H1 (cell line): ENCODE data around the gene EXOC3L1. TPM values are rescaled to one million over a fixed set of nuclear protein-coding genes. Genes with fewer than 3 reads are reported as not detected.
A peak's percentile ranks its signal among the peaks of the same experiment; 100 is the strongest.

Experiments
- CTCF ChIA-PET: fragments of 300-600 bp; sonication (Branson Sonifier 250); formaldehyde crosslinking; loops from one replicate; lab custom pipeline; 2021; ENCODE audit not compliant: partially characterized antibody; lab: Charles Lee
- POLR2A ChIA-PET: fragments of 300-600 bp; sonication (Branson Sonifier 250); formaldehyde crosslinking; loops from one replicate; lab custom pipeline; 2021; ENCODE audit warnings: inconsistent platforms; ENCODE audit not compliant: partially characterized antibody; lab: Charles Lee
- DNase-seq, 2 experiments: peaks; one replicate each; pipeline versions ENCODE4 v3.0.0 to v3.0.0-alpha.2; 2010 to 2022; ENCODE audit warnings: low spot score in 2 of 2, low read depth in 1 of 2, mixed read lengths in 1 of 2
- FAIRE-seq: peaks from 2 replicates; lab custom pipeline; 2011; peaks lifted over from hg19 to GRCh38; lab: Jason Lieb, UNC
- H2AFZ ChIP-seq: 2 replicates; pipeline ENCODE4 v1.8.1; 2012; ENCODE audit warnings: low read length, inconsistent platforms
- H2AK5ac ChIP-seq: 2 replicates; pipeline ENCODE4 v1.6.1; 2013; ENCODE audit warnings: low read depth, low read length
- H2BK120ac ChIP-seq: replicated peaks from 2 replicates; pipeline ENCODE3; 2013; ENCODE audit warnings: low read depth, low read length, inconsistent platforms
- H2BK12ac ChIP-seq: 2 replicates; pipeline ENCODE4 v1.6.1; 2013; ENCODE audit warnings: low read depth, low read length
- H2BK15ac ChIP-seq: 2 replicates; pipeline ENCODE4 v1.6.1; 2013; ENCODE audit warnings: low read length
- H2BK20ac ChIP-seq: 2 replicates; pipeline ENCODE4 v1.6.1; 2013; ENCODE audit warnings: low read length
- H2BK5ac ChIP-seq: 2 replicates; pipeline ENCODE4 v1.6.1; 2013; ENCODE audit warnings: low read depth, low read length
- H3K14ac ChIP-seq: 2 replicates; pipeline ENCODE4 v1.6.1; 2013; ENCODE audit warnings: inconsistent platforms; ENCODE audit not compliant: insufficient read length
- H3K18ac ChIP-seq: 2 replicates; pipeline ENCODE4 v1.6.1; 2013; ENCODE audit warnings: low read length; ENCODE audit errors: extremely low read depth
- H3K23ac ChIP-seq: 2 replicates; pipeline ENCODE4 v1.6.1; 2013; ENCODE audit warnings: inconsistent platforms; ENCODE audit not compliant: insufficient read length
- H3K23me2 ChIP-seq: 2 replicates; pipeline ENCODE4 v1.6.1; 2013; ENCODE audit warnings: low read depth, low read length
- H3K27ac ChIP-seq: 2 replicates; pipeline ENCODE4 v1.6.1; 2011; ENCODE audit warnings: low read depth, low read length, inconsistent platforms
- H3K27me3 ChIP-seq, 4 experiments: replicated peaks in 1 of 4; 1 replicate in 1 of 4; 2 replicates in 3 of 4; pipeline versions ENCODE4 v1.6.1 to v1.8.1; 2011 to 2013; ENCODE audit warnings: low read length in 3 of 4, mild to moderate bottlenecking in 3 of 4, inconsistent platforms in 2 of 4, mixed read lengths in 2 of 4, moderate library complexity in 1 of 4; ENCODE audit not compliant: control insufficient read depth in 3 of 4, insufficient read depth in 3 of 4; ENCODE audit errors: extremely low read depth in 1 of 4
- H3K36me3 ChIP-seq, 4 experiments: 2 replicates each; pipeline versions ENCODE4 v1.6.1 to v1.8.1; 2011 to 2013; ENCODE audit warnings: mild to moderate bottlenecking in 4 of 4, low read length in 3 of 4, moderate library complexity in 2 of 4, control low read depth in 1 of 4, inconsistent platforms in 1 of 4; ENCODE audit not compliant: insufficient read depth in 4 of 4, control insufficient read depth in 2 of 4
- H3K4ac ChIP-seq: replicated peaks from 2 replicates; pipeline ENCODE3; 2013; ENCODE audit warnings: low read length, low read depth, mixed read lengths, inconsistent platforms; ENCODE audit not compliant: insufficient read length
- H3K4me1 ChIP-seq, 4 experiments: replicated peaks in 1 of 4; 1 replicate in 1 of 4; 2 replicates in 3 of 4; pipeline versions ENCODE4 v1.6.1 to v1.8.1; 2011 to 2013; ENCODE audit warnings: low read length in 3 of 4, inconsistent platforms in 2 of 4, mixed read lengths in 1 of 4; ENCODE audit not compliant: insufficient read depth in 4 of 4, control insufficient read depth in 3 of 4
- H3K4me2 ChIP-seq, 2 experiments: 2 replicates each; pipeline versions ENCODE4 v1.6.1 to v1.8.1; 2011 to 2013; ENCODE audit warnings: low read depth in 2 of 2, low read length in 2 of 2, control low read depth in 1 of 2, inconsistent platforms in 1 of 2, mild to moderate bottlenecking in 1 of 2; ENCODE audit not compliant: insufficient read depth in 1 of 2
- H3K4me3 ChIP-seq, 4 experiments: fragments of 200-600, 300-600 bp in 1 of 4; sonication (generic), shearing (Covaris generic), sonication (Bioruptor Twin) in 1 of 4; 2 replicates each; pipeline versions ENCODE4 v1.5.1 to v1.8.1; 2011 to 2016; ENCODE audit warnings: low read length in 4 of 4, low read depth in 3 of 4, control low read depth in 2 of 4, inconsistent platforms in 2 of 4, mild to moderate bottlenecking in 2 of 4, mixed read lengths in 1 of 4, moderate library complexity in 1 of 4; ENCODE audit not compliant: insufficient read depth in 2 of 4; ENCODE audit errors: extremely low read depth in 1 of 4
- H3K56ac ChIP-seq: replicated peaks from 2 replicates; pipeline ENCODE3; 2013; ENCODE audit warnings: low read depth, mild to moderate bottlenecking, mixed read lengths, low read length, inconsistent platforms; ENCODE audit not compliant: insufficient read length
- H3K79me1 ChIP-seq: 2 replicates; pipeline ENCODE4 v1.6.1; 2013; ENCODE audit warnings: low read depth, low read length, control low read depth
- H3K79me2 ChIP-seq, 2 experiments: 2 replicates each; pipeline versions ENCODE4 v1.6.1 to v1.8.1; 2012 to 2013; ENCODE audit warnings: low read length in 2 of 2, mild to moderate bottlenecking in 2 of 2, inconsistent platforms in 1 of 2; ENCODE audit not compliant: insufficient read depth in 2 of 2, control insufficient read depth in 1 of 2
- H3K9ac ChIP-seq, 4 experiments: replicated peaks in 1 of 4; 1 replicate in 1 of 4; 2 replicates in 3 of 4; pipeline versions ENCODE4 v1.6.1 to v1.8.1; 2011 to 2013; ENCODE audit warnings: low read depth in 3 of 4, low read length in 3 of 4, control low read depth in 2 of 4, mild to moderate bottlenecking in 2 of 4, moderate library complexity in 2 of 4, inconsistent platforms in 1 of 4; ENCODE audit errors: extremely low read depth in 1 of 4
- H3K9me3 ChIP-seq, 2 experiments: 2 replicates each; pipeline versions ENCODE4 v1.6.1 to v1.8.1; 2012 to 2013; ENCODE audit warnings: mild to moderate bottlenecking in 2 of 2, moderate library complexity in 2 of 2, control low read depth in 1 of 2, inconsistent platforms in 1 of 2, low read depth in 1 of 2, low read length in 1 of 2, mixed read lengths in 1 of 2; ENCODE audit not compliant: insufficient read depth in 2 of 2
- H4K20me1 ChIP-seq, 2 experiments: replicated peaks in 1 of 2; 2 replicates each; pipeline versions ENCODE3 to v1.8.1; 2011 to 2013; ENCODE audit warnings: inconsistent platforms in 2 of 2, low read length in 2 of 2, mild to moderate bottlenecking in 1 of 2; ENCODE audit not compliant: insufficient read depth in 2 of 2, control insufficient read depth in 1 of 2
- H4K5ac ChIP-seq: 2 replicates; pipeline ENCODE4 v1.6.1; 2013; ENCODE audit warnings: low read length, low read depth, mixed read lengths, inconsistent platforms; ENCODE audit not compliant: insufficient read length
- H4K8ac ChIP-seq: 2 replicates; pipeline ENCODE4 v1.8.0; 2013; ENCODE audit warnings: mild to moderate bottlenecking, moderate library complexity, low read length, inconsistent platforms; ENCODE audit not compliant: insufficient read depth; ENCODE audit errors: extremely low read depth
- H4K91ac ChIP-seq: replicated peaks from 2 replicates; pipeline ENCODE3; 2013; ENCODE audit warnings: low read length, mixed read lengths, inconsistent platforms; ENCODE audit not compliant: insufficient read length
- FOSL1 ChIP-seq: IDR thresholded peaks from 2 replicates; pipeline ENCODE4 v1.6.1; 2011; ENCODE audit warnings: mild to moderate bottlenecking, low read depth, low read length, moderate library complexity; ENCODE audit not compliant: insufficient read depth
- WGBS, 2 experiments: shearing (Covaris generic) in 1 of 2; methylation state at CpG; one replicate each; pipeline versions ENCODE4 v1.1.6 to v1.1.7; 2013 to 2015; ENCODE audit warnings: low lambda C conversion rate in 2 of 2, mixed read lengths in 2 of 2, inconsistent platforms in 1 of 2, low coverage in 1 of 2, missing lambda C conversion rate in 1 of 2; ENCODE audit not compliant: insufficient replicate concordance in 2 of 2, insufficient coverage in 1 of 2, insufficient read length in 1 of 2; ENCODE audit errors: extremely low coverage in 1 of 2, missing lambda C conversion rate in 1 of 2; 5-methylcytosine and 5-hydroxymethylcytosine counted together
- polyA plus RNA-seq, 7 experiments: library from polyadenylated mRNA; depleted of rRNA in 3 of 7; stranded (reverse) in 5 of 7; unstranded in 2 of 7; fragments of >200 nt in 5 of 7; fragments of 200-250 nt in 2 of 7; gene quantifications; 1 replicate in 5 of 7; 2 replicates in 1 of 7; 4 replicates in 1 of 7; pipeline versions ENCODE4 v1.2.1 to v1.2.3, GENCODE V29; 2011 to 2013; ENCODE audit warnings: missing spikeins in 2 of 7, mixed read lengths in 2 of 7
- total RNA-seq: library from RNA; stranded (reverse); fragmentation: NEBNext Ultra II Directional; extraction: Animal tissue kit (Norgen Biotek cat#: 25700); gene quantifications from 2 replicates; pipeline ENCODE4 v1.2.1, GENCODE V29; 2021

Gene EXOC3L1
- total and polyA plus RNA-seq, 2 of the 8 experiments (the other 6 are each of a cell fraction or from before 2014, with no cell fraction given), result 1.3 TPM

DNA sequence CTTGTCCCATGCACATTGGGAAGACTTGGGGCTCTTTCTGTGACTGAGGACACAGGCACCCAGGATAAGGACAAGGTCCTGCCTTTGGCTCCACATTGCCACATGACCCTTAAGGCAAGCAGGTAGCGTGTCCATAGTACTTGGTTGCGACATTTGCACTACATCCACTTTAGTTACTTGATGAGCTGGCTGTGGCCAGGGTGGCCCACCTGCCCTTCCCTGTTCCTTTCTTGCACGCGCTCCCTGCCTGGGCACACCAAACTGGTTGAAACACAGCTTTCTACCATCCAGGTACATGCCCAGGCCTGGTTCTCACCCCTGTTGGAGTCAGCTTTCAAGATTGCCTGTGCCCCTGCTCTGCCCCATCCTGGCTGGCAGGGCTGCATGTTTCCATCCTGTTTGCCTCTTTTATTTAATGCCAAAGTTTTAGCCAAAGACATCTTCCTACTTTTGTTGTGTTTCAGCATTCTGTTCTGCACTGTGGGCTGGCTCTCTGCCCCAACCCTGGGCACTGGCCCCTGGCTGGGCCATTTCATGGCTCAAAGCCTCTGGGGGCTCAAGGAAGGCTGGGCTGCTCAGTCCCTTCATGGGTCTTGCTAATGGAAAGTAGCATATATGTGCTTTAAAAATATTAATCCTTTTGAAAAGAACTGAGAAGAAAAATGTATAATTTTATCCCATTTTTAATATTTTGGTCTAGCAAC is 42.3 kb downstream of the EXOC3L1 start:
- POLR2A ChIA-PET, result no interaction called here
- H4K8ac ChIP-seq, result peak overlapping the region; percentile 40; the same call in 1 of the 2 replicates
- FAIRE-seq, result no peak
- no peak overlapping the region for H3K4me2 ChIP-seq
- peaks cover 3 to 19% of the 10 kb centered on the region in 2 experiments for H4K20me1 ChIP-seq
- no peak for TF ChIP-seq FOSL1
- TF ChIP-seq, all 59 proteins: peak for 0
- no peak overlapping the region for H2BK20ac ChIP-seq
- H4K91ac ChIP-seq, result no peak overlapping the region
- H3K4me1 ChIP-seq, result peaks cover 0 to 11% (median 8%) of the 10 kb centered on the region in 4 experiments; a peak in 5 of 7 replicates
- H2BK12ac ChIP-seq, result no peak overlapping the region
- CTCF ChIA-PET, result interaction anchor here (1.0 to 3.1 kb wide), 2 partner anchors 9 to 130 kb away, joined by 6 to 12 read pairs; no protein-coding TSS in a partner anchor
- H3K36me3 ChIP-seq, result peaks cover 11 to 35% (median 21%) of the 10 kb centered on the region in 4 experiments; a peak in 6 of 8 replicates
- H3K18ac ChIP-seq, result no peak overlapping the region
- H3K14ac ChIP-seq, result no peak overlapping the region
- WGBS, 2 experiments, result 92% methylated on average over 4 of the region's 4 CpGs; no CpG with 5 or more reads in 1 of the 2 experiments
- no peak overlapping the region for H2BK120ac ChIP-seq
- no peak overlapping the region for H3K4me3 ChIP-seq
- no peak for DNase-seq
- H3K4ac ChIP-seq, result no peak overlapping the region
- no peak overlapping the region for H2BK5ac ChIP-seq
- H2BK15ac ChIP-seq, result no peak overlapping the region
- H3K79me1 ChIP-seq, result no peaks in the 10 kb centered on the region
- no peak overlapping the region for H2AK5ac ChIP-seq
- no peaks in the 10 kb centered on the region; a peak in 1 of 4 replicates for H3K9me3 ChIP-seq
- H4K5ac ChIP-seq, result no peak overlapping the region
- no peak overlapping the region for H3K9ac ChIP-seq
- H3K56ac ChIP-seq, result no peak overlapping the region
- no peak overlapping the region for H2AFZ ChIP-seq
- no peaks in the 10 kb centered on the region for H3K79me2 ChIP-seq
- peaks cover 13% of the 10 kb centered on the region; the same call in 1 of the 2 replicates for H3K23me2 ChIP-seq
- H3K27me3 ChIP-seq, result peaks cover 5 to 23% (median 15%) of the 10 kb centered on the region in 4 experiments
- no peak overlapping the region for H3K27ac ChIP-seq
- H3K23ac ChIP-seq, result no peak overlapping the region
